Peyer's patch (tissue), 4 donors: Measurements from ENCODE around the gene CCN2. TPM values are rescaled to one million over a fixed set of nuclear protein-coding genes. Genes with fewer than 3 reads are reported as not detected.

ENCODE experiments used
- DNase-seq, 3 donors: peaks; one replicate each; pipeline ENCODE4 v3.0.0-alpha.2; 2017 to 2019
- H3K27ac ChIP-seq, 4 donors: fragments of 200-600 bp; sonication (generic); one replicate each; pipeline ENCODE4 v1.5.1; 2016 to 2019
- H3K27me3 ChIP-seq, 2 donors: fragments of 200-600 bp; sonication (generic); one replicate each; pipeline ENCODE4 v1.5.1; 2019
- H3K36me3 ChIP-seq, 3 donors: fragments of 200-600 bp; sonication (generic); one replicate each; pipeline ENCODE4 v1.5.1; 2016 to 2019
- H3K4me1 ChIP-seq, 4 donors: fragments of 200-600 bp; sonication (generic); one replicate each; pipeline ENCODE4 v1.5.1; 2016 to 2019
- H3K4me3 ChIP-seq, 4 donors: fragments of 200-600 bp; sonication (generic); 1 replicate in 3 of 4; 2 replicates in 1 of 4; pipeline ENCODE4 v1.5.1; 2016 to 2019; ENCODE audit warnings: mild to moderate bottlenecking in 1 of 4
- H3K9me3 ChIP-seq, 4 donors: fragments of 200-600 bp; sonication (generic); one replicate each; pipeline ENCODE4 v1.5.1; 2016 to 2019; ENCODE audit warnings: mild to moderate bottlenecking in 1 of 4
- POLR2A ChIP-seq, 2 donors: fragments of 450-650 bp; IDR thresholded peaks; one replicate each; pipeline ENCODE4 v1.5.1; 2017; ENCODE audit warnings: antibody characterized with exemption in 2 of 2, mild to moderate bottlenecking in 2 of 2, moderate library complexity in 2 of 2
- total RNA-seq, 4 donors: library from RNA; depleted of rRNA; stranded (reverse); fragments of >200 nt; gene quantifications; one replicate each; pipeline ENCODE4 v1.1.0, GENCODE V29; 2016
- TF ChIP-seq, protein P1 (sequence below), 6 experiments: fragments of 450-650 bp in 4 of 6; fragments of 200-600 bp in 2 of 6; sonication (generic) in 1 of 6; IDR thresholded peaks; one replicate each; pipeline ENCODE4 v1.5.1; 2017 to 2019; ENCODE audit warnings: antibody characterized with exemption in 6 of 6, mild to moderate bottlenecking in 3 of 6, moderate library complexity in 1 of 6

CCN2 gene
- total RNA-seq, 4 donors from 2014 or later: 28.7 to 262 (median 72.2) TPM

DNA sequence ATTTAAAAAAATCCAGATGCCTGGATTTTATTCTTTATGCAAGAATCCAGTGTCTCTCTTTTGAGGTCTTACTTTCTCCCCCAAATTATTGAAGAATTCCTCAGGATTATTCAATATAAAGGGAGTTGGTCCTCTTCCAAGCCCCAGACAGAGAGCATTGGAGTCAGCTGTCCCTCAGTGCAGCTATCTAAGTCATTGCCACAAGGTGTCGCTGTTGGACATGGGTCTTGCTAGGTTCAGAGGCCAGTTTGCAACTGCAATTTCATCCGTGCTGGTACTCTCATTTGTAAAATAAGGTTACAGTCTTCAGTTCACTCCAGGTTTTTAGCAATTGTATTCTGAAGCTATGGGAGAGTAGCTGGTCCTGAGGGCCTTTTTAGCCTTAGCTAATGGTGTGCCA, 27.8 kb downstream of the CCN2 start:
- no peak for TF ChIP-seq POLR2A (IDR thresholded peaks at IDR 0.05)
- TF ChIP-seq, protein P1, sequence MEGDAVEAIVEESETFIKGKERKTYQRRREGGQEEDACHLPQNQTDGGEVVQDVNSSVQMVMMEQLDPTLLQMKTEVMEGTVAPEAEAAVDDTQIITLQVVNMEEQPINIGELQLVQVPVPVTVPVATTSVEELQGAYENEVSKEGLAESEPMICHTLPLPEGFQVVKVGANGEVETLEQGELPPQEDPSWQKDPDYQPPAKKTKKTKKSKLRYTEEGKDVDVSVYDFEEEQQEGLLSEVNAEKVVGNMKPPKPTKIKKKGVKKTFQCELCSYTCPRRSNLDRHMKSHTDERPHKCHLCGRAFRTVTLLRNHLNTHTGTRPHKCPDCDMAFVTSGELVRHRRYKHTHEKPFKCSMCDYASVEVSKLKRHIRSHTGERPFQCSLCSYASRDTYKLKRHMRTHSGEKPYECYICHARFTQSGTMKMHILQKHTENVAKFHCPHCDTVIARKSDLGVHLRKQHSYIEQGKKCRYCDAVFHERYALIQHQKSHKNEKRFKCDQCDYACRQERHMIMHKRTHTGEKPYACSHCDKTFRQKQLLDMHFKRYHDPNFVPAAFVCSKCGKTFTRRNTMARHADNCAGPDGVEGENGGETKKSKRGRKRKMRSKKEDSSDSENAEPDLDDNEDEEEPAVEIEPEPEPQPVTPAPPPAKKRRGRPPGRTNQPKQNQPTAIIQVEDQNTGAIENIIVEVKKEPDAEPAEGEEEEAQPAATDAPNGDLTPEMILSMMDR (IDR thresholded peaks at IDR 0.05): peak in 4 of 6 experiments; percentile 46 to 73 (median 70)
- H3K27me3 ChIP-seq: no peaks in the 10 kb centered on the region
- no peaks in the 10 kb centered on the region for H3K4me1 ChIP-seq
- H3K27ac ChIP-seq: no peak overlapping the region
- H3K9me3 ChIP-seq: peaks cover 0 to 5% (median 0%) of the 10 kb centered on the region in 4 donors
- H3K36me3 ChIP-seq: no peaks in the 10 kb centered on the region
- no peak overlapping the region for H3K4me3 ChIP-seq
- DNase-seq: peak in 1 of 3 donors; percentile 78

DNA sequence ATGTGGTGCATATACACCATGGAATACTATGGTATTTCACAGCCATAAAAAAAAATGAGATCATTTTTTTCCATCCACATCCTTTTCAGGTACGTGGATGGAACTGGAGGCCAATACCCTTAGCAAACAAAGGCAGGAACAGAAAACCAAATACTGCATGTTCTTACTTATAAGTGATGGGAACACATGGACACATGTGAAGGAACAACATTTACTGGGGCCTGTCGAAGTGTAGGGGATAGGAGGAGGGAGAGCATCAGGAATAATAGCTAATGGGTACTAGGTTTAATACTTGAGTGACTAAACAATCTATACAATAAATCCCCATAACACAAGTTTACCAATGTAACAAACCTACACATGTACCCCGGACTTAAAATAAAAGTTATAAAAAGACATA, 30.5 kb downstream of the CCN2 start:
- Histone ChIP-seq H3K4me1 (no peaks in the 10 kb centered on the region), H3K4me3 (no peak overlapping the region), H3K27ac (no peak overlapping the region), H3K27me3 (no peaks in the 10 kb centered on the region), H3K9me3 (peaks cover 0 to 5% (median 0%) of the 10 kb centered on the region in 4 donors), H3K36me3 (no peaks in the 10 kb centered on the region)
- no peak for DNase-seq
- no peak for TF ChIP-seq POLR2A (IDR thresholded peaks at IDR 0.05)
- TF ChIP-seq, protein P1 (IDR thresholded peaks at IDR 0.05): no peak

DNA sequence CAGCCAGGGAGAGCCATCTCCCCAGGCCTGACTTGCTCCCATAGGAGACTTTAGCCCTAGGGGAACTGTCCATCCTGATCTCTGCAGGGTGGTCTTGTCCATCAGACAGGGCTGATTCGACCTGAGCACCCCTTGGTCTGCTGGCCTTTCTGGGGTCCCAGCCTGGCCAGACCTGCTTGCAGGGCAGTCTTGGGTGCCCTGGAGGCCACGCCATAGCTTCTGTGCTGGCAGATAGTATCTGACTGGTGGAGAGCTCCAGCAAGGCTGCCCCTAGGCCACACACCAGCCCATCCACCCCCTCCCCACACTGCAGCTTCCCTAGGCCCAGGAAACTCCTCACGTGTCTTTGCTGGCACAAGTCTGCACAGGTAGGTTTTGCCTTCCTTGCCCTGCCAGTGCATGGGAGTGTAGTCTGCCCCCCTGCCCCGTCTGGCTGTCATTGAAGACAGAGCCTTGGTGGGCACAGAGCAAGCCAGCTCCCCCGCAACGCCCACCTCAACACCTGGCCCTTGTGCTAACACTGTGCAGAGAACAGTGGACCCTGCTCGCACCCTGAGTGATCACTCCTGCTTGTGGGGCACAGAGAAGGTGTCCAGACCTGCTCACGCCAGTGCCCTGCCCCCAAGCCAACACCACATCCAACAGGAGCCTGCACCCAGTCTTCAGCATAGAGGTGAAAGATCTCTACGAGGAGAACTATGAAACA, 32.4 kb downstream of the CCN2 start:
- Histone ChIP-seq H3K4me1 (no peaks in the 10 kb centered on the region), H3K27ac (no peak overlapping the region), H3K4me3 (no peak overlapping the region), H3K27me3 (no peaks in the 10 kb centered on the region), H3K36me3 (no peaks in the 10 kb centered on the region), H3K9me3 (peaks cover 0 to 4% (median 0%) of the 10 kb centered on the region in 4 donors)
- DNase-seq: no peak
- TF ChIP-seq POLR2A (IDR thresholded peaks at IDR 0.05): no peak
- TF ChIP-seq, protein P1 (IDR thresholded peaks at IDR 0.05): no peak

DNA sequence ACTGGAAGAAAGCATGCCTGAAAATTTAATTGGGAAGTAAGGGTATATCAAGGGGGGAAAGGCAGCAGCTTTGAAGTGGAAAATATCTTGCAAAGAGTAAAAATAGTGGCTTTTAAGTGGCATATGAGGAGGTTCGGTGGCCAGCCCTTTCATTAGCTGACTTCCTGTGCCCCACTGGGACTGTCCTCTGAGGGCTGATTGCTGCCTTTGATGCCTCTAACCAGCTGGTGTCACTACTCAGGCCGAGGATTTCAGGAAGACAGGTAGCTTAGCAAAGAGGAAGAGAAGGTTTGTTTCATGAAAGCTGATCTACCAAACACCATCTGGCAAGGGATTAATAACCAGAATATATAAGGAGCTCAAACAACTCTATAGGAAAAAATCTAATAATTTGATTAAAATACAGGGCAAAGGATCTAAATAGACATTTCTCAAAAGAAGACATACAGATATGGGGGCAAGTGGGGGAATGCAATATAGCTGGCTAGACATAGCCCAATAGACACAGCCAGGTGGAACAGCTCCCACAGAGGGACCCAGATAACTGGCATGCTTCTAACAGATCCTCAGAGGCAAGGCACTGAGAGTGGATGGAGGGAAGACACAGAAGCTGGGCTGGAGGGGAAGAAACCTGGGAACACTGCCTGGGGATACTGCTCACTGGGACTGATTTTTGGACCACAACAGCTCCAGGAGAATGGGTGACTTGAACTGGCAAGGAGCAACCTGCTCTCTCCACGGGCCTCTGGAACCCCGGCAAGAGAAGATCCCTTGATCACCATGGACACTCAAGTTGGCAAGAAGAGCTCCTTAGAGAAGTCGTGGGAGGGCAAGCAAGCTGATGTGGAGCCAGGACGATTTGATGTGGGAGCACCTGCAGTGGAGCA, 33.2 kb downstream of the CCN2 start:
- Histone ChIP-seq H3K4me1 (no peaks in the 10 kb centered on the region), H3K27ac (no peak overlapping the region), H3K9me3 (no peaks in the 10 kb centered on the region), H3K36me3 (no peaks in the 10 kb centered on the region), H3K27me3 (no peaks in the 10 kb centered on the region), H3K4me3 (no peak overlapping the region)
- no peak for TF ChIP-seq POLR2A (IDR thresholded peaks at IDR 0.05)
- TF ChIP-seq, protein P1 (IDR thresholded peaks at IDR 0.05): no peak
- DNase-seq: no peak

DNA sequence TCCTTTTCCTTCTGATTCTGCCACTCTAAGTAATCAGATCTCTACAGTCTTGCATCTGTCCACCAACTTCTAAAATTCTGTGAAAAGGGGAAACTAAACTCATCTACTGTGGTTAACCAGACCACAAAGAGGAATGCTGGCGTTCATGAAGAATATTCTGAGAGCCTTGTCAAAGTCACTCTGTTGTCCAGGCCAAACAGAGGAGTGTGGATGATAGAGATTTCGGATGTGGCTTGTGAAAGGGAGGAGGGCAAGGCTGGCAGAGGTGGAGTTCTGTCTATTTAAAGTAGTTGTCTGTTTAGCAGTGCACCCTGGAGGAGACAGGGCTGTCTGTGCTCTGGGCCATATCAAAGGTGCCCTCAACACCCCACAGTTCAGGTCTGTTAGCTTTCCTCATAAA, 33.9 kb downstream of the CCN2 start:
- TF ChIP-seq, protein P1 (IDR thresholded peaks at IDR 0.05): no peak
- Histone ChIP-seq H3K4me3 (no peak overlapping the region), H3K4me1 (no peaks in the 10 kb centered on the region), H3K36me3 (no peaks in the 10 kb centered on the region), H3K9me3 (no peaks in the 10 kb centered on the region), H3K27ac (no peak overlapping the region), H3K27me3 (no peaks in the 10 kb centered on the region)
- no peak for DNase-seq
